Sigmoid colon (tissue), 7 donors: ENCODE data around the gene MTTP. TPM values are rescaled to one million over a fixed set of nuclear protein-coding genes. Genes with fewer than 3 reads are reported as not detected.

ENCODE experiments used
- DNase-seq: peaks from one replicate; pipeline ENCODE4 v3.0.0-alpha.2; 2019
- H3K27ac ChIP-seq, 4 donors: fragments of 200-600 bp; sonication (generic); one replicate each; pipeline ENCODE4 v1.5.1; 2016 to 2019; ENCODE audit warnings: mild to moderate bottlenecking in 1 of 4
- H3K27me3 ChIP-seq, 3 donors: fragments of 200-600 bp; sonication (generic); one replicate each; pipeline ENCODE4 v1.5.1; 2019; ENCODE audit warnings: mild to moderate bottlenecking in 1 of 3
- H3K36me3 ChIP-seq, 4 donors: fragments of 200-600 bp; sonication (generic); one replicate each; pipeline ENCODE4 v1.5.1; 2016 to 2019
- H3K4me1 ChIP-seq, 4 donors: fragments of 200-600 bp; sonication (generic); one replicate each; pipeline ENCODE4 v1.5.1; 2017 to 2019
- H3K4me3 ChIP-seq, 4 donors: fragments of 200-600 bp; sonication (generic); one replicate each; pipeline ENCODE4 v1.5.1; 2017 to 2019; ENCODE audit warnings: mild to moderate bottlenecking in 2 of 4, moderate library complexity in 1 of 4
- H3K9me3 ChIP-seq, 4 donors: fragments of 200-600 bp in 3 of 4; sonication (generic) in 3 of 4; one replicate each; pipeline versions ENCODE4 v1.5.1 to v1.6.1; 2013 to 2019
- EP300 ChIP-seq, 4 donors: sonication (generic); formaldehyde crosslinking; IDR thresholded peaks; one replicate each; pipeline ENCODE4 v1.6.1; 2017; ENCODE audit warnings: antibody characterized with exemption in 4 of 4
- POLR2A ChIP-seq, 2 donors: fragments of 450-650 bp; IDR thresholded peaks; one replicate each; pipeline ENCODE4 v1.6.1; 2016; ENCODE audit warnings: antibody characterized with exemption in 2 of 2, mild to moderate bottlenecking in 2 of 2, moderate library complexity in 2 of 2
- POLR2AphosphoS5 ChIP-seq, 4 donors: sonication (generic); formaldehyde crosslinking; IDR thresholded peaks; one replicate each; pipeline ENCODE4 v1.6.1; 2017; ENCODE audit warnings: antibody characterized with exemption in 4 of 4
- WGBS, 2 donors: extraction: QIAGEN DNeasy Blood & Tissue Kit; methylation state at CpG; one replicate each; pipeline ENCODE4 v1.1.7; 2013; 5-methylcytosine and 5-hydroxymethylcytosine counted together
- intact Hi-C: fragments of 100-400 bp; cut with DNase I; formaldehyde crosslinking; loops from one replicate; pipeline ENCODE4 v1.15.1; 2023
- polyA plus RNA-seq, 3 donors: library from polyadenylated mRNA; stranded (reverse); fragments of 200-250 nt; gene quantifications; one replicate each; pipeline ENCODE4 v1.2.3, GENCODE V29; 2013
- total RNA-seq, 4 donors: library from RNA; depleted of rRNA; stranded (reverse); fragments of >200 nt; gene quantifications; one replicate each; pipeline ENCODE4 v1.1.0, GENCODE V29; 2016
- TF ChIP-seq, protein P1 (sequence below), 4 experiments: fragments of 450-650 bp in 3 of 4; fragments of 200-600 bp in 1 of 4; IDR thresholded peaks; one replicate each; pipeline ENCODE4 v1.5.1; 2016 to 2019; ENCODE audit warnings: antibody characterized with exemption in 4 of 4, mild to moderate bottlenecking in 3 of 4, moderate library complexity in 2 of 4
- donor health status: healthy with polysubstance abuse.
- donor health status: Bipolar disorder and iron deficiency.
- donor health status: healthy.

The MTTP gene
- total and polyA plus RNA-seq, 7 donors = 0.13 to 12.8 (median 5.1) TPM; not detected in 2

DNA sequence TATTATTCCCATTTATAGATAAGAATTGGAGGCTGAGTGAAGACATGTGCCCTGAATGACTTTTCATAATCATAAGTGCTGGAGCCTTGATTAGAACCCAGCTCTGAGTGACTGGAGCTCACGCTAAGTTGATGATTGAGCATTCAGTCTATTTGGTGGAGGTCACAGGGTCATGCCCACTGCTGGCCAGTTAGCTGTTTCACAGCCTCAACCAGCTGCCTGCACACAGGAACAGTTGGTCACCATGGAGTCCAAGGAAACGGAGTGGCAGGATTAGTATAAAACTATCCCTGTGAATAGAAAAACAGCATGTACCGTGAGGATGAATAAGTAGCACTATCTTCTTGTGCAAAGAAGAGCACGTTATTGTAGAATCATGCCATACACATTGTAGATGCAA is 84.0 kb downstream of the MTTP start:
- Histone ChIP-seq H3K9me3 (no peaks in the 10 kb centered on the region), H3K4me3 (no peak overlapping the region), H3K27me3 (no peaks in the 10 kb centered on the region), H3K36me3 (no peaks in the 10 kb centered on the region), H3K27ac (peak overlapping the region; percentile 24 to 66 (median 52)), H3K4me1 (peaks cover 0 to 44% (median 30%) of the 10 kb centered on the region in 4 donors)
- 76 to 87% methylated on average over 4 of the region's 4 CpGs for WGBS, 2 donors
- intact Hi-C loops = loop anchor here (5.0 kb wide), 1 partner anchor 54 kb away; no protein-coding TSS in a partner anchor
- no peak for TF ChIP-seq POLR2AphosphoS5 (IDR thresholded peaks at IDR 0.05)
- TF ChIP-seq, protein P1, sequence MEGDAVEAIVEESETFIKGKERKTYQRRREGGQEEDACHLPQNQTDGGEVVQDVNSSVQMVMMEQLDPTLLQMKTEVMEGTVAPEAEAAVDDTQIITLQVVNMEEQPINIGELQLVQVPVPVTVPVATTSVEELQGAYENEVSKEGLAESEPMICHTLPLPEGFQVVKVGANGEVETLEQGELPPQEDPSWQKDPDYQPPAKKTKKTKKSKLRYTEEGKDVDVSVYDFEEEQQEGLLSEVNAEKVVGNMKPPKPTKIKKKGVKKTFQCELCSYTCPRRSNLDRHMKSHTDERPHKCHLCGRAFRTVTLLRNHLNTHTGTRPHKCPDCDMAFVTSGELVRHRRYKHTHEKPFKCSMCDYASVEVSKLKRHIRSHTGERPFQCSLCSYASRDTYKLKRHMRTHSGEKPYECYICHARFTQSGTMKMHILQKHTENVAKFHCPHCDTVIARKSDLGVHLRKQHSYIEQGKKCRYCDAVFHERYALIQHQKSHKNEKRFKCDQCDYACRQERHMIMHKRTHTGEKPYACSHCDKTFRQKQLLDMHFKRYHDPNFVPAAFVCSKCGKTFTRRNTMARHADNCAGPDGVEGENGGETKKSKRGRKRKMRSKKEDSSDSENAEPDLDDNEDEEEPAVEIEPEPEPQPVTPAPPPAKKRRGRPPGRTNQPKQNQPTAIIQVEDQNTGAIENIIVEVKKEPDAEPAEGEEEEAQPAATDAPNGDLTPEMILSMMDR (IDR thresholded peaks at IDR 0.05) = no peak
- DNase-seq = no peak

DNA sequence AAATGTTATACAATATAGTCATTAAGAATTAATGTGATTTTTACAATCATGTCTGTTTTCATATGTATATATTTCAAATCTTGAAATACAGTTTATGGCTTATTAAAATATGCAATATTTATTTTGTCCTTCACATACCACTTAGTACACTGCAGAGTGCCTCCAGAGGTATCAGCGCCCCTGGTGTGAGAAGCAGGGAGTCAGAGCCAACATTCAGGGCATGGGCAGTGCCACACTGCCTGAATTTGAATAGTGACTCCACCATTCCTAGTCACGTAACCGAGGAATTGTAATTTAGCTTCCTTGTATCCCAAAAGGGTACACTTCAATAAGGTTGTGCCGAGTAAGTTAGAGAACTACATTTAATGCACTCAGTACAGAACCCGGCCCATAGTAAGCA is 87.3 kb downstream of the MTTP start:
- Histone ChIP-seq H3K36me3 (no peaks in the 10 kb centered on the region), H3K27me3 (no peaks in the 10 kb centered on the region), H3K9me3 (no peaks in the 10 kb centered on the region), H3K4me1 (peaks cover 0 to 43% (median 17%) of the 10 kb centered on the region in 4 donors), H3K4me3 (no peak overlapping the region), H3K27ac (no peak overlapping the region)
- WGBS, 2 donors = 76 to 88% methylated on average over 5 of the region's 5 CpGs
- no peak for DNase-seq
- intact Hi-C loops = no loop called here
- TF ChIP-seq, protein P1 (IDR thresholded peaks at IDR 0.05) = no peak
- no peak for TF ChIP-seq POLR2A (IDR thresholded peaks at IDR 0.05)

DNA sequence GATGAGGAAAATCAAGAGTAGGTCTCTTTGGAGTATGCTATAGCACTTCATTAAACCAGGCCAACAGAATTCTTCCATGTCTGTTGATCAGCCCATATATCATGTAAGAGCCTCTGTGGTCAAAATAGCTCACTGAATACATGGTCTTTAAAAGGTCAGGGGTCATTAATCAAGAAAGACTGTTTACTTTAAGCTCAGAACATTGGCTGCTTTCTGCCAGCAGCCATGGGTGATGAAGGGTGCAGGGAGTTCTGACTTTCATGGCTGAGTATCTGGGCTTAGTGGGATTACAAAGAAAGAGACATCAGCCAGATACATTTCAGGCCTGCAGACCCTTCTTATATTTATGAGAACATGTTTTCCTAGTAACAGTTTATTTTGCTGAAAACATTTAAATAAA is 90.1 kb downstream of the MTTP start:
- intact Hi-C loops = no loop called here
- Histone ChIP-seq H3K9me3 (no peaks in the 10 kb centered on the region), H3K27ac (peak overlapping the region in 2 of 4 donors; percentile 20 to 54), H3K27me3 (no peaks in the 10 kb centered on the region), H3K4me1 (peaks cover 0 to 20% (median 9%) of the 10 kb centered on the region in 4 donors), H3K4me3 (no peak overlapping the region), H3K36me3 (no peaks in the 10 kb centered on the region)
- TF ChIP-seq EP300 (IDR thresholded peaks at IDR 0.05) (no peak), POLR2A (IDR thresholded peaks at IDR 0.05) (no peak), POLR2AphosphoS5 (IDR thresholded peaks at IDR 0.05) (no peak)
- TF ChIP-seq, protein P1 (IDR thresholded peaks at IDR 0.05) = no peak
- DNase-seq = no peak

DNA sequence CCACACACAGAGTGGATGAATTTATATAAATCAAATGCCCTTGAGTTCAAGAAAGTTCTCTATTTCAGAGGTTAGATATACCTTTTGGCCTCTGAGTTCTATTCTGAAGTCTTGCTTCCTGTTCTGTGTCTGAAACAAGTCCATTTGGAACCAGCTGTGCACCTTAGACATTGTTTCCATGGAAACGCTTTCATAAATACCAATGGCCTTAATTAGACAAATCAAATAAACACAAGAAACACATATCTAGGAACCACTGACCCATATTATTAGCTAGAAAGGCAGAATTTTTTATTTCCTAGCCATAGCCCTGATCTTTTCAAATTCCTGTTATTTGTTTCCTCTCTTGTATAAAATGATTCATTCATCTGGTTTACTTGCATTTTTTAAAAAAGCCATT is 91.4 kb downstream of the MTTP start:
- no peak overlapping the region for H3K27ac ChIP-seq
- TF ChIP-seq, protein P1 (IDR thresholded peaks at IDR 0.05) = no peak
- TF ChIP-seq POLR2A (IDR thresholded peaks at IDR 0.05) (no peak), EP300 (IDR thresholded peaks at IDR 0.05) (no peak), POLR2AphosphoS5 (IDR thresholded peaks at IDR 0.05) (no peak)
- no peaks in the 10 kb centered on the region for H3K36me3 ChIP-seq
- 69 to 74% methylated on average over 1 of the region's 1 CpG for WGBS, 2 donors
- intact Hi-C loops = no loop called here
- H3K4me1 ChIP-seq = peaks cover 0 to 20% (median 9%) of the 10 kb centered on the region in 4 donors
- H3K4me3 ChIP-seq = no peak overlapping the region
- H3K27me3 ChIP-seq = no peaks in the 10 kb centered on the region
- H3K9me3 ChIP-seq = no peaks in the 10 kb centered on the region
- DNase-seq = no peak

DNA sequence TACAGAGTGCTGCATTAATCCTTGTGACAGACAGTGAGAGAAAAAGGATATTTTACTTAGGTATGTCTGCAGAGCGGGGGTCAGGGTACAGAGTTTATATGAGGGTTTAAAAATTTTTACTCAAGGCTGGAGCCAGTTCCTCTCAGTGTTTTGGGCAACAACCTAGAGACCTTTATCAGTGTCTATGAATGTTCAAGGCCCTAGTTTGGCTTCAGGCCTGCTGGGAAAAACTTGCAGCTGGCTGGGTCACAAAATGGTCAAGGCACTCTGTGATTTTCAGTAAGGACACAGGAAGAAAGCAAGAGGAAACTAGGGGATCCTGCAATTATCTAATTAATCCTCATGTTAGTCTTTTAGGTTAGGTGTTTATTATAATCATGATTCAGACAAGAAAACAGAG is 93.8 kb downstream of the MTTP start:
- Histone ChIP-seq H3K27ac (no peak overlapping the region), H3K4me3 (no peak overlapping the region), H3K27me3 (no peaks in the 10 kb centered on the region), H3K4me1 (peaks cover 0 to 20% (median 9%) of the 10 kb centered on the region in 4 donors), H3K36me3 (no peaks in the 10 kb centered on the region), H3K9me3 (peaks cover 0 to 9% (median 7%) of the 10 kb centered on the region in 4 donors)
- intact Hi-C loops = no loop called here
- no peak for DNase-seq
- 75 to 85% methylated on average over 1 of the region's 1 CpG for WGBS, 2 donors
- TF ChIP-seq POLR2AphosphoS5 (IDR thresholded peaks at IDR 0.05) (no peak), EP300 (IDR thresholded peaks at IDR 0.05) (no peak), POLR2A (IDR thresholded peaks at IDR 0.05) (no peak)
- TF ChIP-seq, protein P1 (IDR thresholded peaks at IDR 0.05) = no peak
